CD4-positive, alpha-beta T cell (primary cell): ENCODE data around the gene LRP11. TPM values are rescaled to one million over a fixed set of nuclear protein-coding genes. Genes with fewer than 3 reads are reported as not detected.

Experiments
- ATAC-seq: fragments of 200-7000 bp; cut with Tn5 transposase; one replicate; pipeline ENCODE4 v1.10.0; 2022; ENCODE audit warnings: mild to moderate bottlenecking; ENCODE audit not compliant: poor library complexity
- CTCF ChIA-PET: fragments of 350-600 bp; sonication (Branson Sonifier 250); formaldehyde crosslinking; loops from one replicate; lab custom pipeline; 2021; ENCODE audit warnings: antibody characterized with exemption, inconsistent platforms; lab: Charles Lee
- POLR2A ChIA-PET: fragments of 350-600 bp; sonication (Branson Sonifier 250); formaldehyde crosslinking; loops from one replicate; lab custom pipeline; 2021; ENCODE audit warnings: antibody characterized with exemption, inconsistent platforms; lab: Charles Lee
- DNase-seq, 14 experiments: peaks; one replicate each; pipeline ENCODE4 v3.0.0-alpha.2; 2013 to 2020; ENCODE audit warnings: mixed read lengths in 2 of 14
- H3K27ac ChIP-seq, 2 donors: one replicate each; pipeline versions ENCODE4 v1.5.1 to v1.7.0; 2013; ENCODE audit warnings: low read length in 2 of 2, low read depth in 1 of 2, mild to moderate bottlenecking in 1 of 2
- H3K27me3 ChIP-seq, 2 experiments: 1 replicate in 1 of 2; 2 replicates in 1 of 2; pipeline versions ENCODE4 v1.6.1 to v1.7.0; 2013; ENCODE audit warnings: low read length in 2 of 2, control low read depth in 1 of 2, mild to moderate bottlenecking in 1 of 2, moderate library complexity in 1 of 2; ENCODE audit not compliant: insufficient read depth in 2 of 2, control insufficient read depth in 1 of 2
- H3K36me3 ChIP-seq: one replicate; pipeline ENCODE4 v1.6.1; 2013; ENCODE audit warnings: low read length, control low read depth; ENCODE audit not compliant: insufficient read depth
- H3K4me1 ChIP-seq: one replicate; pipeline ENCODE4 v1.6.1; 2013; ENCODE audit warnings: low read length, control low read depth; ENCODE audit not compliant: insufficient read depth
- H3K4me3 ChIP-seq: one replicate; pipeline ENCODE4 v1.5.1; 2013; ENCODE audit warnings: mild to moderate bottlenecking, low read length, moderate library complexity
- H3K9me3 ChIP-seq, 2 experiments: 1 replicate in 1 of 2; 2 replicates in 1 of 2; pipeline versions ENCODE4 v1.6.1 to v1.7.0; 2013; ENCODE audit warnings: low read length in 2 of 2, mild to moderate bottlenecking in 2 of 2, control low read depth in 1 of 2, moderate library complexity in 1 of 2; ENCODE audit not compliant: control insufficient read depth in 1 of 2, insufficient read depth in 1 of 2
- H3K27ac Mint-ChIP-seq: one replicate; pipeline ENCODE4 v1.8.0; 2020; ENCODE audit warnings: mixed read lengths
- H3K27me3 Mint-ChIP-seq: one replicate; pipeline ENCODE4 v1.8.0; 2021; ENCODE audit warnings: mixed read lengths
- H3K36me3 Mint-ChIP-seq: one replicate; pipeline ENCODE4 v1.8.0; 2021; ENCODE audit warnings: low read depth, mixed read lengths
- H3K4me1 Mint-ChIP-seq: one replicate; pipeline ENCODE4 v1.8.0; 2021; ENCODE audit warnings: low read depth, mixed read lengths
- H3K4me3 Mint-ChIP-seq: one replicate; pipeline ENCODE4 v1.8.0; 2020; ENCODE audit warnings: mild to moderate bottlenecking, mixed read lengths
- H3K9me3 Mint-ChIP-seq: one replicate; pipeline ENCODE4 v1.8.0; 2020; ENCODE audit warnings: mixed read lengths
- CTCF ChIP-seq: fragments of 200-600 bp; IDR thresholded peaks from one replicate; pipeline ENCODE4 v1.8.0; 2022; ENCODE audit warnings: antibody characterized with exemption, mild to moderate bottlenecking
- intact Hi-C, 2 experiments: fragments of 100-400 bp; cut with DNase I in 1 of 2; cut with micrococcal nuclease in 1 of 2; formaldehyde crosslinking; loops; one replicate each; pipeline versions ENCODE4 v1.15.1 to v1.9.0; 2023 to 2025; cut with DNase I, micrococcal nuclease
- total RNA-seq, 174 experiments: library from RNA in 2 of 174; stranded (reverse) in 2 of 174; gene quantifications; one replicate each; pipeline ENCODE4 v1.2.3 and lab custom pipeline; 2021 to 2026

The LRP11 gene
- total RNA-seq, 2 experiments from 2014 or later = 0.75 to 0.99 TPM

GRCh38 chr6:149856256-149856994 is 7.7 kb downstream of the LRP11 start:
- CTCF ChIA-PET = no interaction called here
- no peak overlapping the region for H3K4me3 ChIP-seq
- no peak overlapping the region for H3K27ac Mint-ChIP-seq
- no peak for TF ChIP-seq CTCF
- H3K27ac ChIP-seq = no peak overlapping the region
- H3K9me3 ChIP-seq = no peaks in the 10 kb centered on the region
- intact Hi-C loops = no loop called here
- H3K4me1 Mint-ChIP-seq = peaks cover 17% of the 10 kb centered on the region
- no peak for DNase-seq
- H3K27me3 ChIP-seq = peaks cover 0 to 5% of the 10 kb centered on the region in 2 experiments
- no peak overlapping the region for H3K4me3 Mint-ChIP-seq
- ATAC-seq = no peak
- H3K4me1 ChIP-seq = peaks cover 9% of the 10 kb centered on the region
- H3K9me3 Mint-ChIP-seq = no peaks in the 10 kb centered on the region
- no peaks in the 10 kb centered on the region for H3K36me3 Mint-ChIP-seq
- H3K36me3 ChIP-seq = no peaks in the 10 kb centered on the region
- POLR2A ChIA-PET = no interaction called here
- H3K27me3 Mint-ChIP-seq = peaks cover 23% of the 10 kb centered on the region

GRCh38 chr6:149855741-149856140 is 8.4 kb downstream of the LRP11 start:
- peaks cover 9% of the 10 kb centered on the region for H3K4me1 ChIP-seq
- no peak for TF ChIP-seq CTCF
- ChIA-PET POLR2A (no interaction called here), CTCF (no interaction called here)
- no peak overlapping the region for H3K27ac Mint-ChIP-seq
- ATAC-seq (no peak), DNase-seq (no peak)
- H3K4me1 Mint-ChIP-seq = peaks cover 18% of the 10 kb centered on the region
- no peak overlapping the region for H3K27ac ChIP-seq
- H3K9me3 Mint-ChIP-seq = no peaks in the 10 kb centered on the region
- H3K27me3 ChIP-seq = peaks cover 0 to 5% of the 10 kb centered on the region in 2 experiments
- H3K36me3 ChIP-seq = no peaks in the 10 kb centered on the region
- intact Hi-C loops = no loop called here
- H3K4me3 ChIP-seq = no peak overlapping the region
- no peaks in the 10 kb centered on the region for H3K9me3 ChIP-seq
- H3K4me3 Mint-ChIP-seq = no peak overlapping the region
- H3K36me3 Mint-ChIP-seq = no peaks in the 10 kb centered on the region
- H3K27me3 Mint-ChIP-seq = peaks cover 17% of the 10 kb centered on the region

- ATAC-seq (no peak), DNase-seq (no peak)
- Histone ChIP-seq H3K4me3 (no peak overlapping the region), H3K9me3 (no peaks in the 10 kb centered on the region), H3K4me1 (peaks cover 9% of the 10 kb centered on the region), H3K36me3 (no peaks in the 10 kb centered on the region), H3K27ac (no peak overlapping the region), H3K27me3 (peaks cover 0 to 2% of the 10 kb centered on the region in 2 experiments)
- Mint-ChIP-seq H3K4me3 (no peak overlapping the region), H3K9me3 (no peaks in the 10 kb centered on the region), H3K4me1 (peaks cover 18% of the 10 kb centered on the region), H3K27ac (no peak overlapping the region), H3K27me3 (peaks cover 11% of the 10 kb centered on the region), H3K36me3 (no peaks in the 10 kb centered on the region)
- TF ChIP-seq CTCF = no peak
- CTCF ChIA-PET = no interaction called here
- POLR2A ChIA-PET = no interaction called here
- intact Hi-C loops = no loop called here
Observed at GRCh38 chr6:149855040-149855654, 9.0 kb downstream of the LRP11 start.
